ES-I3 (cell line): Measurements from ENCODE around the gene CHRNA4.

Source experiments
- H3K36me3 ChIP-seq: 2 replicates; pipeline ENCODE4 v1.6.1; 2013; ENCODE audit warnings: mild to moderate bottlenecking, low read length, control low read depth, moderate library complexity; ENCODE audit not compliant: insufficient read depth
- H3K4me1 ChIP-seq: 2 replicates; pipeline ENCODE4 v1.6.1; 2013; ENCODE audit warnings: mild to moderate bottlenecking, control low read depth, low read length; ENCODE audit not compliant: insufficient read depth
- H3K9ac ChIP-seq: 2 replicates; pipeline ENCODE4 v1.6.1; 2013; ENCODE audit warnings: low read depth, mild to moderate bottlenecking, low read length, moderate library complexity
- H3K9me3 ChIP-seq: 2 replicates; pipeline ENCODE4 v1.6.1; 2013; ENCODE audit warnings: mild to moderate bottlenecking, low read length, moderate library complexity; ENCODE audit not compliant: control insufficient read depth, insufficient read depth

CHRNA4 gene

DNA sequence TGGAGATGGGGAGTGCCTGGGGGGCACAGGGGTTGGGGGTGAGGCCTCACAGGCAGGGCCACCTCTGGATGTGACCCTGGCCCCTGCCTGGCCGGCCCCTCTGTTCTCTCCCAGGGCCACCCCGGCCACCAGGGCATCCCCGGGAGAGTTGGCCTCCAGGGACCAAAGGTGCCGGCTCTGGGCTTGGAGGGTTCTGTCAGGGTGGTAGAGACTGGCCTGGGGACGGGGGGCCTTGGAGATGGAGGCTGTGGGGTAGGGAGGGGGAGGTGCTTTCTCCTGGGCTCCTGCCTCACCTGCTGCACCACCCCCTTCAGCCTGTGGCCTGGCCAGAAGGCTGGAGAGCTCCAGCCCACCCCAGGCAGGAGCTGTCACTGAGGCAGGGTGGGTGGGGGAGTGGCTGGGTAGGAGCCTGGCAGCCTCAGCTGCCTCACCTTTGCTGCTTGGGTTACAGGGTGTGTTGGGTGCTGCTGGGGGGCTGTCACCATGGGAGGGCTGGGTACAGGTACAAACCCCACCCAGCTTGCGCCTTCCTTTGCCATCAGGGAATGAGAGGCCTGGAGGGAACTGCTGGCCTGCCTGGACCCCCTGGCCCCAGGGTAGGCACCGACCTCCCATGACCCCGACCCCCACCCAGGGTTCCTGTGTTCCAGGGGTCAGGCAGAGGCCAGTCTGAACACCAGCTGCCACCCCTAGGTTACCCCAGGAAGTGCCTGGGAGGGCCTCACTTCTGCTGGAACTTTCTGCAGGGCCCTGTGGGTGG, 35.4 kb downstream of the CHRNA4 start:
- H3K9me3 ChIP-seq: no peaks in the 10 kb centered on the region
- H3K36me3 ChIP-seq: no peaks in the 10 kb centered on the region
- no peak overlapping the region for H3K9ac ChIP-seq
- H3K4me1 ChIP-seq: no peaks in the 10 kb centered on the region

- Histone ChIP-seq H3K9ac (no peak overlapping the region), H3K4me1 (no peaks in the 10 kb centered on the region), H3K9me3 (no peaks in the 10 kb centered on the region), H3K36me3 (no peaks in the 10 kb centered on the region)
These were observed 36.1 kb downstream of the CHRNA4 start for GRCh38 chr20:63325021-63325471.

GRCh38 chr20:63323357-63323981, 37.7 kb downstream of the CHRNA4 start:
- Histone ChIP-seq H3K9me3 (no peaks in the 10 kb centered on the region), H3K9ac (no peak overlapping the region), H3K4me1 (no peaks in the 10 kb centered on the region), H3K36me3 (no peaks in the 10 kb centered on the region)

- H3K9ac ChIP-seq: no peak overlapping the region
- no peaks in the 10 kb centered on the region for H3K4me1 ChIP-seq
- no peaks in the 10 kb centered on the region for H3K36me3 ChIP-seq
These were observed 38.2 kb downstream of the CHRNA4 start for GRCh38 chr20:63322933-63323273.

DNA sequence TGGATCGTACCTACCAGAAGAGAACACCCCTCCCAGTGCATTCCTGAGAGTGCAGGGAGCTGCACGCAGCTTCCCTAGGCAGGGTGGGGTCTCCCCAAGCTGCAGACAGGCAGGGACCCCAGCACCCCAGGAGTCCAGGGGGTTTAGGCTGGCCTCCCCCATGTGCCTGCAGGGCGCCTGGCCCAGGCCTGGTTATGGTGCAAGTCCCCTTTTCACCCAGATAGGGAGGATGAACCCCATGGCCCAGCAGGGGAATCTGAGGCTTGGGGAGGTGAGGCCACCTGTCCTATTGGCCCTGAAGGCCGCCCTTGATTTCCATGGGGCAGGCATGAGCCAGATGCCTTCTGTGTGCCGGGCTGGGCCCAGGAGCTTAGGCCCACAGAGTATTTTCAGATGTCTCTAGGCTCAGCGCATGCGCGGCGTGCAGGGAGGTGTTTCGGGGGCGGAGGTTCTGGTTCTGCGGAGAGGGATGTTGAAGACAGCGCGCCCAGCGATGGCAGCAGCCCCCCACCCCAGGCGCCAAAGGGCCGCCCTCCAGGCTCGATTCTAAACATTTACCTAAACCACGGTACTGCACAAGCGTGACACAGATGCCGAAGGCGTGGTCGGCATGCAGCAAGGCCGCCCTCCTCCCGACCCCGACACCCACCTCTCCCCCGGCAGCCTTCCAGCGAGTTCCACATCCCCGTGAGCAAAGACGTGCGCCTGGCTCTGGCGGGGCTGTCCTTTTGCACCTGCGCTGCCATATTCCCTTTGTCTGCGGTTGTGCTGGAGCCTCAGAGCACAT, 38.8 kb downstream of the CHRNA4 start:
- H3K9ac ChIP-seq: no peak overlapping the region
- no peaks in the 10 kb centered on the region for H3K36me3 ChIP-seq
- no peaks in the 10 kb centered on the region for H3K9me3 ChIP-seq
- no peaks in the 10 kb centered on the region for H3K4me1 ChIP-seq

More at GRCh38 chr20:63322933-63323273, 38.2 kb downstream of the CHRNA4 start:
- no peaks in the 10 kb centered on the region for H3K9me3 ChIP-seq

- Histone ChIP-seq H3K4me1 (no peaks in the 10 kb centered on the region), H3K36me3 (no peaks in the 10 kb centered on the region), H3K9ac (no peak overlapping the region), H3K9me3 (no peaks in the 10 kb centered on the region)
These were observed 39.9 kb downstream of the CHRNA4 start for GRCh38 chr20:63321148-63321831.

DNA sequence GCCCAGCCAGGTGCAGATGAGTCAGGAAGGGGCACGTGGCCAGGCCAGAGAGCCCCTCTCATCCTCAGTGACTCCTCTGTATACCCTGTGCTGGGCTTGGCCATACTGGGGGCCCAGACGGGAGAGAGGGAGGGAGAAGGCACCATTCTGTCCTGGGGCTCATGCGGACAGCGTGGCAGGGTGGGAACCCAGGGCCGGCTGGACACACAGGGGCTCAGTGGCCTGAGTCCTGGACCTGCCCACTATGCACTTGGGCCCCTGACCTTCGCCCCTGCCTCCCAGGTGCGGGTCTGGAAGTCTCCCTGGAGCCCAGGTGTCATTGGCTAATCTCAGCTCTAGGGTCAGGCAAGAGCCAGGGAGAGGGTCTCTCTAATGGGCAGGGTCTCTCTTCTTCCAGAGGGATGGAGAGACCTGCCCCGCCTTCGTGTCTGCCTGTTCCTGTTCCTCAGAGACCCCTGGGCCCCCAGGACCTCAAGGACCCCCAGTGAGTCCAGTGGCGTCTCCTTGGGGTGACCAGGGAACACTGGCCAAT, 40.5 kb downstream of the CHRNA4 start:
- Histone ChIP-seq H3K4me1 (no peaks in the 10 kb centered on the region), H3K9ac (no peak overlapping the region), H3K36me3 (no peaks in the 10 kb centered on the region), H3K9me3 (no peaks in the 10 kb centered on the region)

- no peaks in the 10 kb centered on the region for H3K4me1 ChIP-seq
- H3K36me3 ChIP-seq: no peaks in the 10 kb centered on the region
- no peak overlapping the region for H3K9ac ChIP-seq
These were observed 41.1 kb downstream of the CHRNA4 start for GRCh38 chr20:63320041-63320511.

GRCh38 chr20:63319164-63320040, 41.7 kb downstream of the CHRNA4 start:
- Histone ChIP-seq H3K9me3 (no peaks in the 10 kb centered on the region), H3K4me1 (no peaks in the 10 kb centered on the region), H3K36me3 (no peaks in the 10 kb centered on the region), H3K9ac (no peak overlapping the region)

More at GRCh38 chr20:63320041-63320511, 41.1 kb downstream of the CHRNA4 start:
- no peaks in the 10 kb centered on the region for H3K9me3 ChIP-seq

GRCh38 chr20:63318391-63319163, 42.6 kb downstream of the CHRNA4 start:
- no peak overlapping the region for H3K9ac ChIP-seq
- H3K9me3 ChIP-seq: no peaks in the 10 kb centered on the region
- H3K4me1 ChIP-seq: no peaks in the 10 kb centered on the region
- H3K36me3 ChIP-seq: no peaks in the 10 kb centered on the region

GRCh38 chr20:63317601-63318291, 43.4 kb downstream of the CHRNA4 start:
- Histone ChIP-seq H3K4me1 (no peaks in the 10 kb centered on the region), H3K9me3 (no peaks in the 10 kb centered on the region)

DNA sequence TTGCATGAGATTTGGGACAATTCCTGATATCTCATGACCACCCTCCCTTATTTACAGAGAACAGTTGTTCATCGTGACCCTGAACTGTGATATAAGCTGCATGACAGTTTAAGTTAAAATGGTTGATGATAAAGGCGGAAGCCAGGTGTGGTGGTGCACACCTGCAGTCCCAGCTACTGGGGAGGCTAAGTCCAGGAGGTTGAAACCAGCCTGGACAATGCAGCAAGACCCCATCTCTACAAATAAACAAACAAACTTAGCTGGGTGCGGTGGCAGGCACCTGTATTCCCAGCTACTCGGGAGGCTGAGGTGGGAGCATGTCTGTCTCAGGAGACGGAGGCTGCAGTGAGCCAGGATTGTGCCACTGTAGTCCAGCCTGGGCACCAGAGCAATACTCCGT, 44.1 kb downstream of the CHRNA4 start:
- no peaks in the 10 kb centered on the region for H3K4me1 ChIP-seq
- H3K36me3 ChIP-seq: no peaks in the 10 kb centered on the region
- no peaks in the 10 kb centered on the region for H3K9me3 ChIP-seq
- no peak overlapping the region for H3K9ac ChIP-seq

More at GRCh38 chr20:63317601-63318291, 43.4 kb downstream of the CHRNA4 start:
- Histone ChIP-seq H3K36me3 (no peaks in the 10 kb centered on the region), H3K9ac (no peak overlapping the region)
